ENCODE data around the gene CAND2. TPM values are rescaled to one million over a fixed set of nuclear protein-coding genes. Genes with fewer than 3 reads are reported as not detected.

Gene CAND2
- total and polyA plus RNA-seq, 10 of the 15 experiments (the other 5 are each of a cell fraction or from before 2014, with no cell fraction given) = 0.03 to 1.9 (median 0.52) TPM

- ChIA-PET CTCF (interaction anchor here (0.6 to 1.0 kb wide), 2 partner anchors 26 kb away, joined by 3 read pairs; no protein-coding TSS in a partner anchor), POLR2A (interaction anchor here (0.5 kb wide), 1 partner anchor 24 kb away, joined by 3 read pairs; no protein-coding TSS in a partner anchor), RAD21 (ENCODE audit: unreplicated experiment) (interaction anchor here (0.7 kb wide), 1 partner anchor 23 kb away, joined by 4 read pairs; no protein-coding TSS in a partner anchor), SMC1A (ENCODE audit: uncharacterized antibody, unreplicated experiment) (interaction anchor here (6.7 kb wide), 1 partner anchor 23 kb away, joined by 103 read pairs; no protein-coding TSS in a partner anchor)
- Histone ChIP-seq H3K27me3 (replicated peaks in 1 of 2; ENCODE audit: control insufficient read depth in 2 of 2, insufficient read depth in 2 of 2, low read length in 1 of 2) (no peaks in the 10 kb centered on the region; a peak in 2 of 4 replicates), H3K36me3 (ENCODE audit: control insufficient read depth in 2 of 2, insufficient read depth in 2 of 2, low read length in 1 of 2) (no peaks in the 10 kb centered on the region), H3K79me2 (ENCODE audit: control insufficient read depth, insufficient read depth, low read length) (no peaks in the 10 kb centered on the region), H4K20me1 (ENCODE audit: control insufficient read depth, insufficient read depth) (no peaks in the 10 kb centered on the region), H2AFZ (ENCODE audit: control insufficient read depth, low read depth, low read length) (no peak overlapping the region), H3K27ac (ENCODE audit: control insufficient read depth, insufficient read depth) (no peak overlapping the region), H3K4me3 (no peak overlapping the region), H3K4me2 (ENCODE audit: control insufficient read depth, insufficient read depth) (no peak overlapping the region), H3K9ac (ENCODE audit: control insufficient read depth, insufficient read depth, low read length) (no peak overlapping the region), H3K4me1 (ENCODE audit: control insufficient read depth, insufficient read depth, low read length) (peaks cover 15% of the 10 kb centered on the region), H3K9me3 (replicated peaks; ENCODE audit: control insufficient read depth, insufficient read depth, low read length) (no peaks in the 10 kb centered on the region; the same call in 2 of the 3 replicates)
- WGBS (ENCODE audit: insufficient coverage, insufficient replicate concordance, low lambda C conversion rate, missing lambda C conversion rate) = 26% methylated on average over 4 of the region's 4 CpGs
- DNase-seq (ENCODE audit: low read depth, low spot score) (no peak), FAIRE-seq (no peak), ATAC-seq (no peak)
- BruUV-seq (replicated peaks) = no TSS peak
- in situ Hi-C loops (cut with MboI) (no loop called here), intact Hi-C loops (cut with micrococcal nuclease; ENCODE audit: unreplicated experiment) (loop anchor here (10.0 kb wide), 1 partner anchor 120 kb away; no protein-coding TSS in a partner anchor)
- TF ChIP-seq EP300 (IDR thresholded peaks at IDR 0.05; ENCODE audit: borderline replicate concordance in 1 of 2, control insufficient read depth in 1 of 2, low read depth in 2 of 2, low read length in 2 of 2) = no peak
- no peak for TF ChIP-seq CEBPZ (IDR thresholded peaks at IDR 0.05; ENCODE audit: low read depth, low read length)
- TF ChIP-seq SMAD5 (IDR thresholded peaks at IDR 0.05; ENCODE audit: low read depth) = no peak
- no peak for TF ChIP-seq SIN3A (IDR thresholded peaks at IDR 0.05; ENCODE audit: low read depth, low read length)
- no peak for TF ChIP-seq TBL1XR1 (IDR thresholded peaks at IDR 0.05; ENCODE audit: low read depth, low read length)
- TF ChIP-seq IKZF2 (IDR thresholded peaks at IDR 0.05) = no peak
- TF ChIP-seq KLF5 (IDR thresholded peaks at IDR 0.05; ENCODE audit: partially characterized antibody) = no peak
- no peak for TF ChIP-seq KAT2A (conservative IDR thresholded peaks at IDR 0.05; ENCODE audit: control insufficient read depth, low read depth, low read length)
- no peak for TF ChIP-seq FOXK2 (IDR thresholded peaks at IDR 0.05)
- TF ChIP-seq NKRF (conservative IDR thresholded peaks at IDR 0.05) = no peak
Measured at GRCh38 chr3:12865271-12865670, 68.8 kb downstream of the CAND2 start.

All from GM12878 (cell line).